22Rv1 (cell line): Measurements from ENCODE around the gene SAE1.

Experiments used
- H3K27ac ChIP-seq: fragments of 450-650 bp; 2 replicates; pipeline ENCODE4 v1.5.1; 2017
- CTCF ChIP-seq: fragments of 450-650 bp; IDR thresholded peaks from 2 replicates; pipeline ENCODE4 v1.5.1; 2017; ENCODE audit warnings: mild to moderate bottlenecking
- ZFX ChIP-seq: fragments of 450-650 bp; IDR thresholded peaks from 2 replicates; pipeline ENCODE4 v1.6.1; 2017; ENCODE audit warnings: antibody characterized with exemption, borderline replicate concordance

The SAE1 gene

GRCh38 chr19:47187335-47187655 is 56.7 kb downstream of the SAE1 start:
- peak overlapping the region; percentile 22; the same call in 1 of the 2 replicates for H3K27ac ChIP-seq
- TF ChIP-seq ZFX (no peak), CTCF (no peak)

- TF ChIP-seq ZFX (no peak), CTCF (no peak)
- H3K27ac ChIP-seq, result peak overlapping the region; percentile 57
Measured at GRCh38 chr19:47187797-47188196, 57.2 kb downstream of the SAE1 start.

GRCh38 chr19:47188507-47189033 is 57.9 kb downstream of the SAE1 start:
- peak overlapping the region; percentile 57 for H3K27ac ChIP-seq
- TF ChIP-seq ZFX, result no peak
- no peak for TF ChIP-seq CTCF

GRCh38 chr19:47190167-47190727 is 59.6 kb downstream of the SAE1 start:
- TF ChIP-seq CTCF (no peak), ZFX (no peak)
- H3K27ac ChIP-seq, result peak overlapping the region; percentile 57

- TF ChIP-seq ZFX (no peak), CTCF (no peak)
- H3K27ac ChIP-seq, result no peak overlapping the region
Measured at GRCh38 chr19:47195434-47195833, 64.8 kb downstream of the SAE1 start.

GRCh38 chr19:47197141-47197540 is 66.5 kb downstream of the SAE1 start:
- H3K27ac ChIP-seq, result no peak overlapping the region
- TF ChIP-seq ZFX (no peak), CTCF (no peak)

- H3K27ac ChIP-seq, result peak overlapping the region; percentile 10; the same call in 1 of the 2 replicates
- no peak for TF ChIP-seq ZFX
- no peak for TF ChIP-seq CTCF
Measured at GRCh38 chr19:47200530-47200929, 69.9 kb downstream of the SAE1 start.
